Keratinocyte (primary cell): ENCODE data around the gene SMARCA5. TPM values are rescaled to one million over a fixed set of nuclear protein-coding genes. Genes with fewer than 3 reads are reported as not detected.

Source experiments
- DNase-seq: peaks from one replicate; pipeline ENCODE4 v3.0.0-alpha.2; 2011; ENCODE audit warnings: low read depth, missing footprints, low spot score
- FAIRE-seq: peaks from 2 replicates; lab custom pipeline; 2011; peaks lifted over from hg19 to GRCh38; lab: Jason Lieb, UNC
- H2AFZ ChIP-seq: 2 replicates; pipeline ENCODE4 v1.6.0; 2012; ENCODE audit warnings: low read length, control low read depth, inconsistent platforms; ENCODE audit not compliant: control insufficient read depth
- H3K27ac ChIP-seq: 2 replicates; pipeline ENCODE4 v1.5.1; 2011; ENCODE audit warnings: low read length; ENCODE audit not compliant: control insufficient read depth, insufficient read depth
- H3K27me3 ChIP-seq: 3 replicates; pipeline ENCODE4 v1.6.0; 2011; ENCODE audit warnings: low read length; ENCODE audit not compliant: control insufficient read depth, insufficient read depth; ENCODE audit errors: extremely low read depth
- H3K36me3 ChIP-seq, 2 experiments: 2 replicates in 1 of 2; 3 replicates in 1 of 2; pipeline ENCODE4 v1.5.1; 2011; ENCODE audit warnings: low read length in 2 of 2, mild to moderate bottlenecking in 1 of 2; ENCODE audit not compliant: control insufficient read depth in 2 of 2, insufficient read depth in 2 of 2; ENCODE audit errors: extremely low read depth in 1 of 2
- H3K4me1 ChIP-seq: 3 replicates; pipeline ENCODE4 v1.5.1; 2011; ENCODE audit warnings: low read length; ENCODE audit not compliant: control insufficient read depth, insufficient read depth; ENCODE audit errors: extremely low read depth
- H3K4me2 ChIP-seq: 3 replicates; pipeline ENCODE4 v1.6.0; 2011; ENCODE audit warnings: low read depth, low read length; ENCODE audit not compliant: control insufficient read depth, insufficient read depth; ENCODE audit errors: extremely low read depth
- H3K4me3 ChIP-seq, 3 experiments: fragments of 200-600 bp in 1 of 3; sonication (generic) in 1 of 3; 2 replicates in 2 of 3; 3 replicates in 1 of 3; pipeline ENCODE4 v1.5.1; 2011 to 2016; ENCODE audit warnings: low read length in 3 of 3, mild to moderate bottlenecking in 3 of 3, control low read depth in 2 of 3, inconsistent platforms in 1 of 3, low read depth in 1 of 3, mixed read lengths in 1 of 3, mixed run types in 1 of 3, moderate library complexity in 1 of 3; ENCODE audit not compliant: control insufficient read depth in 2 of 3, insufficient read depth in 2 of 3; ENCODE audit errors: extremely low read depth in 1 of 3
- H3K79me2 ChIP-seq: 2 replicates; pipeline ENCODE4 v1.6.0; 2012; ENCODE audit warnings: low read length; ENCODE audit not compliant: control insufficient read depth, insufficient read depth
- H3K9ac ChIP-seq: 3 replicates; pipeline ENCODE4 v1.6.0; 2011; ENCODE audit warnings: low read length; ENCODE audit not compliant: control insufficient read depth, insufficient read depth; ENCODE audit errors: extremely low read depth
- H3K9me1 ChIP-seq: 3 replicates; pipeline ENCODE4 v1.6.0; 2011; ENCODE audit warnings: low read length; ENCODE audit not compliant: control insufficient read depth, insufficient read depth; ENCODE audit errors: extremely low read depth
- H3K9me3 ChIP-seq: 2 replicates; pipeline ENCODE4 v1.5.1; 2012; ENCODE audit warnings: low read depth, low read length; ENCODE audit not compliant: control insufficient read depth
- H4K20me1 ChIP-seq: 3 replicates; pipeline ENCODE4 v1.6.0; 2011; ENCODE audit warnings: low read length; ENCODE audit not compliant: control insufficient read depth, insufficient read depth; ENCODE audit errors: extremely low read depth
- EZH2 ChIP-seq: IDR thresholded peaks from one replicate; pipeline ENCODE4 v1.6.1; 2012; ENCODE audit warnings: inconsistent platforms, mild to moderate bottlenecking, low read length, moderate library complexity
- dilution Hi-C: fragments of 300-500 bp; cut with MboI; formaldehyde crosslinking; loops from one replicate; pipeline ENCODE4 v1.7.0; 2020; ENCODE audit warnings: low sequenced_read_pairs; ENCODE audit not compliant: extremely low pct_ligation_motif_present
- polyA plus RNA-seq, 5 experiments: library from polyadenylated mRNA; depleted of rRNA in 3 of 5; stranded (reverse) in 3 of 5; stranded (forward) in 1 of 5; unstranded in 1 of 5; fragments of >200 nt; gene quantifications; 1 replicate in 1 of 5; 2 replicates in 3 of 5; 3 replicates in 1 of 5; pipeline versions ENCODE4 v1.2.1 to v1.2.3, GENCODE V29; 2011 to 2012; ENCODE audit warnings: missing spikeins in 2 of 5, low read depth in 1 of 5, low replicate concordance in 1 of 5
- TF ChIP-seq, protein P1 (sequence below), 3 experiments: IDR thresholded peaks in 1 of 3; conservative IDR thresholded peaks in 1 of 3; optimal IDR thresholded peaks in 1 of 3; 2 replicates in 2 of 3; 3 replicates in 1 of 3; pipeline versions ENCODE3 to v1.5.1; 2011; ENCODE audit warnings: low read length in 3 of 3, mild to moderate bottlenecking in 3 of 3, moderate library complexity in 2 of 3, control low read depth in 1 of 3, inconsistent platforms in 1 of 3; ENCODE audit not compliant: insufficient read depth in 2 of 3; ENCODE audit errors: extremely low read depth in 1 of 3

The SMARCA5 gene
- polyA plus RNA-seq, 1 donor (not counting 4 experiments of a cell fraction or from before 2014, with no cell fraction given), result 24.7 TPM

DNA sequence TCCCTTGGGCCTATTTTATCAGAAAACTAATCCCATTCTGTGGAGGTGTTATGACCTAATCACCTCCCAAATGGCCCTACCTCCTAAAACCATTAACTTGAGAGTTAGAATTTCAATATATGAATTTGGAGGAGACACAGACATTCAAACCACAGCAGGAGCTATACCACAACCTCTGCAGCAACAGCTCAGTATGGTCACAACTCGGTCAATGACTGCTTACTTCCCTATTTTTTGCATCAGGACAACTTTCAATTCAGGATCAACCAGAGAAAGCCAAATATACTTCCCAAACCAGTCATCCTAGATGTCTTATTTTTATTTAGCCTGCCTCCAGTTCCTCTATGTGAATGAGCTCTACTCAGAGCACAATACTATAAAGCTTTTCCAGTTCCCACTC lies 11.3 kb upstream of the SMARCA5 start:
- no peak for FAIRE-seq
- H3K4me2 ChIP-seq, result no peak overlapping the region
- H3K27me3 ChIP-seq, result no peaks in the 10 kb centered on the region
- H3K79me2 ChIP-seq, result no peaks in the 10 kb centered on the region
- no peak overlapping the region for H3K4me3 ChIP-seq
- H3K9me3 ChIP-seq, result no peaks in the 10 kb centered on the region
- dilution Hi-C loops, result no loop called here
- H3K4me1 ChIP-seq, result no peaks in the 10 kb centered on the region
- no peak overlapping the region for H2AFZ ChIP-seq
- no peaks in the 10 kb centered on the region for H4K20me1 ChIP-seq
- TF ChIP-seq EZH2, result no peak
- TF ChIP-seq, protein P1, sequence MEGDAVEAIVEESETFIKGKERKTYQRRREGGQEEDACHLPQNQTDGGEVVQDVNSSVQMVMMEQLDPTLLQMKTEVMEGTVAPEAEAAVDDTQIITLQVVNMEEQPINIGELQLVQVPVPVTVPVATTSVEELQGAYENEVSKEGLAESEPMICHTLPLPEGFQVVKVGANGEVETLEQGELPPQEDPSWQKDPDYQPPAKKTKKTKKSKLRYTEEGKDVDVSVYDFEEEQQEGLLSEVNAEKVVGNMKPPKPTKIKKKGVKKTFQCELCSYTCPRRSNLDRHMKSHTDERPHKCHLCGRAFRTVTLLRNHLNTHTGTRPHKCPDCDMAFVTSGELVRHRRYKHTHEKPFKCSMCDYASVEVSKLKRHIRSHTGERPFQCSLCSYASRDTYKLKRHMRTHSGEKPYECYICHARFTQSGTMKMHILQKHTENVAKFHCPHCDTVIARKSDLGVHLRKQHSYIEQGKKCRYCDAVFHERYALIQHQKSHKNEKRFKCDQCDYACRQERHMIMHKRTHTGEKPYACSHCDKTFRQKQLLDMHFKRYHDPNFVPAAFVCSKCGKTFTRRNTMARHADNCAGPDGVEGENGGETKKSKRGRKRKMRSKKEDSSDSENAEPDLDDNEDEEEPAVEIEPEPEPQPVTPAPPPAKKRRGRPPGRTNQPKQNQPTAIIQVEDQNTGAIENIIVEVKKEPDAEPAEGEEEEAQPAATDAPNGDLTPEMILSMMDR (optimal IDR thresholded peaks at IDR 0.05 in 1 of 3, IDR thresholded peaks at IDR 0.05 in 1 of 3, conservative IDR thresholded peaks at IDR 0.05 in 1 of 3; ENCODE audit: extremely low read depth in 1 of 3, insufficient read depth in 2 of 3, low read length in 3 of 3), result no peak
- no peaks in the 10 kb centered on the region for H3K9me1 ChIP-seq
- no peak overlapping the region for H3K27ac ChIP-seq
- no peaks in the 10 kb centered on the region for H3K36me3 ChIP-seq
- no peak for DNase-seq
- no peak overlapping the region for H3K9ac ChIP-seq

DNA sequence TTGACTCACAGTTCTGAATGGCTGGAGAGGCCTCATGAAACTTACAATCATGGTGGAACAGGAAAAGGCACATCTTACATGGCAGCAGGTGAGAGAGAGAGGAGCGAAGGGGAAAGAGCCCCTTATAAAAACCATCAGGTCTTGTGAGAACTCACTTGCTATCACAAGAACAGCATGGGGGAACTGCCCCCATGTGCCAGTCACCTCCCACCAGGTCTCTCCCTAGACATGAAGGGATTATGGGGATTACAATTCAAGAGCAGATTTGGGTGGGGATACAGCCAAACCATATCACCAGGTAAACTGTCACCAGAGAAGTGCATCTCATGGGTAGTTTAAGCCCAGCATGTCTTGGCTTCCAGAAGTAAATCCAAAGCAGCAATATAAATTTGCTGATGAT lies 7.5 kb upstream of the SMARCA5 start:
- no peak overlapping the region for H3K4me2 ChIP-seq
- no peaks in the 10 kb centered on the region for H3K9me3 ChIP-seq
- no peaks in the 10 kb centered on the region for H4K20me1 ChIP-seq
- TF ChIP-seq, protein P1 (optimal IDR thresholded peaks at IDR 0.05 in 1 of 3, IDR thresholded peaks at IDR 0.05 in 1 of 3, conservative IDR thresholded peaks at IDR 0.05 in 1 of 3; ENCODE audit: extremely low read depth in 1 of 3, insufficient read depth in 2 of 3, low read length in 3 of 3), result no peak
- TF ChIP-seq EZH2, result no peak
- no peak for FAIRE-seq
- no peaks in the 10 kb centered on the region for H3K36me3 ChIP-seq
- H3K4me3 ChIP-seq, result no peak overlapping the region
- DNase-seq, result no peak
- dilution Hi-C loops, result no loop called here
- H3K27ac ChIP-seq, result no peak overlapping the region
- no peaks in the 10 kb centered on the region for H3K27me3 ChIP-seq
- no peaks in the 10 kb centered on the region for H3K9me1 ChIP-seq
- H3K79me2 ChIP-seq, result no peaks in the 10 kb centered on the region
- H3K4me1 ChIP-seq, result no peaks in the 10 kb centered on the region
- no peak overlapping the region for H2AFZ ChIP-seq
- H3K9ac ChIP-seq, result no peak overlapping the region
